GM18868 (cell line): ENCODE results near the gene THOC5.
"Not testable (repeated sequence)": the region's sequence is repeated elsewhere in the genome, so short reads cannot be mapped to it uniquely, and the experiment has no call there.

Experiments
- ATAC-seq: cut with Tn5 transposase; IDR thresholded peaks from one replicate; pipeline ENCODE4 v1.9.1; 2021; ENCODE audit warnings: mild to moderate bottlenecking, moderate library complexity; ENCODE audit not compliant: unreplicated experiment

THOC5 gene

DNA sequence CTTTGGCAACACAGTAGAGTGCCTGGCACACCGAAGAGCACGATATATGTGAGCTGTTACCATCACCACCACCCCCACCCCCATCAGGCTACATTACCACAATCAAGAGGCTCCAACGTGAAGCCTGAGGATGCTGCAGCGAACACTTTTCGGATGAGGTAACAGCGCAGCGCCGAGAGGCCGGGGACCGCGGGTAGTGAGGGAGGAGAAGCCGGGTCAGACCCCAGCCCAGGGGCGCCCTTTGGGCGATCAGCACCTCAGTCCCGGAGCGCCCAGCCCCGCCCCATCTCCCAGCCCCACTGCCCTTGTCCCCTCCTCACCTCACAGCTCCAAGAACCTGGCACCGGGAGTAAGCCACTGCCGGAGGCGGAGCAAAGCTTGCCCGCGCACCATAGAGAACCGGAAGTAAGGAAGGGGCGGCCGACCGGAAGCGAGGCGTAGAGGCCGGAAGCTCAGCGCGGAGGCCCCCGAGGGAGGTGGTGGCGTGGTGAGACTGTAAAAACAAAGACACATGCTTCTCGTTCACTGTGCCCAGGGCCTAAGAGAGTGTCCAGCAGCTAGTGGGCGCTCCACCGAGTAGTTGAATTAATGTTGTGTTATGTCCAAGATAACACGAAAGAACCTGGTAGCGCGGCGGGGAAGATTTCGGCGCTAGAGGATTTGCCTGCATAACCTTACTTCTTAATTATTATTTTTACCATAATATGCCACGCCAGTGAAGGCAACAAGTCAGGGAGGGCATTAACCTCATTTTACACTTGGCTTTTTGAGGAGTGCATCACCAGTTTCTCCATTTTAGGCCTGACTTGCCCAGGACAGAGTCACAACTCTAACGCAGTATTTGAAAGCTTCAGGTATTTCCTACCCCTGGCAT lies at the start of gene THOC5:
THOC5 (minus strand) TSS at position 407 of the 874 bp plus-strand sequence. CDS start 4,610 bp downstream, outside the sequence.
- peak; percentile 97 for ATAC-seq

DNA sequence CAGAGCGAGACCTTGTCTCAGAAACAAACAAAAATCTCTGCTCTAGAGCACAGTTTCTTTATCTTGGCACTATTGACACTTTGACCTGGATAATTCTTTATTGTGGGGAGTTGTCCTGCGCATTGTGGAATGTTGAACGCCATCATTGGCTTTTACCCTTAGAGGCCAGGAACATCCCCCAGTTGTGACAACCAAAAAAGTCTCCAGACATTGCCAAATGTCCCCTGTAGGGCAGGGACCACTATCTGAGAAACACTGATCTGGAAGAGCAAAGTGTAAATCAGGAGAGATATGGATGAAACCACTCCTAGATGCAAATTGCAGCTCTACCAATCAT lies 45.1 kb upstream of the THOC5 start:
- no peak for ATAC-seq

DNA sequence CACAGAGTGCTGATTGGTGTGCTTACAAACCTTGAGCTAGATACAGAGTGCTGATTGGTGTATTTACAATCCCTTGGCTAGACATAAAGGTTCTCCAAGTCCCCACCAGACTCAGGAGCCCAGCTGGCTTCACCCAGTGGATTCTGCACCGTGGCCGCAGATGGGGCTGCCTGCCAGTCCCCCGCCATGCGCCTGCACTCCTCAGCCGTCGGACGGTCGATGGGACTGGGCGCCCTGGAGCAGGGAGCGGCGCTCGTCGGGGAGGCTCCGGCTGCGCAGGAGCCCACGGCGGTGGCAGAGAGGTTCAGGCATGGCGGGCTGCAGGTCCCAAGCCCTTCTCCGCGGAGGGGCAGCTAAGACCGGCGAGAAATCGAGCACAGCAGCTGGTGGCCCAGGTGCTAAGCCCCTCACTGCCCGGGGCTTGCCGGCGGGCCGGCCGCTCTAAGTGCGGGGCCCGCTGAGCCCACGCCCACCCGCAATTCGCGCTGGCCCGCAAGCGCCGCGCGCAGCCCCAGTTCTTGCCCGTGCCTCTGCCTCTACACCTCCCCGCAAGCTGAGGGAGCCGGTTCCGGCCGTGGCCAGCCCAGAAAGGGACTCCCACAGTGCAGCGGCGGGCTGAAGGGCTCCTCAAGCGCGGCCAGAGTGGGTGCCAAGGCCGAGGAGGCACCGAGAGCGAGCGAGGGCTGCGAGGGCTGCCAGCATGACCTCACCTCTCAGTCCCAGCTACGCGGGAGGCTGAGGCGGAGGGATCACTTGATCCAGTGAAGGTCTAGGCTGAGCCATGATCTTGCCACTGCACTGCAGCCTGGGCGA lies 44.5 kb upstream of the THOC5 start:
- ATAC-seq: not testable (repeated sequence)

DNA sequence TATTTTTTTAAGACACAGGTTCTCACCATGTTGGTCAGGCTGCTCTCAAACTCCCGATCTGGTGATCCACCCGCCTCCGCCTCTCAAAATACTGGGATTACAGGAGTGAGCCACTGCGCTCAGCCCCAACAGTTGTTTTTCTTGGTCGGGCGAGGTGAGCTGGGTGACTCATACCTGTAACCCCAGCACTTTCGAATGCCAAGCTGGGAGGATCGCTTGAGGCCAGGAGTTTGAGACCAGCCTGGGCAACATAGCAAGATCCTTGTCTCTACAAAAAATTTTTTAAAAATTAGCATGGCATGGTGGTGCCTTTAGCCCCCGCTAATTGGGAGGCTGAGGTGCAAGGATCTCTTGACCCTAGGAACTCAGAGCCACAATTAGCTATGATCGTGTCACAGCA lies 42.9 kb upstream of the THOC5 start:
- no peak for ATAC-seq

DNA sequence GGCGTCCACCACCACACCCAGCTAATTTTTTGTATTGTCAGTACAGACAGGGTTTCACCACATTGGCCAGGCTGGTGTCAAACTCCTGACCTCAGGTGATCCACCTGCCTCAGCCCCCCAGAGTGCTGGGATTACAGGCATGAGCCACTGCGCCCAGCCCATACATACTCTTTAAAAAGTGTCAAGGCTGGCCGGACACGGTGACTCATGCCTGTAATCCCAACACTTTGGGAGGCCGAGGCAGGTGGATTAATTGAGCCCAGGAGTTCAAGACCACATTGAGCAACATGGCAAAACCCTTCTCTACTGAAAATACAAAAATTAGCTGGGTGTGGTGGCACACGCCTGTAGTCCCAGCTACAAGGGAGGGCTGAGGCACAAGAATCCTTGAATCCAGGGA lies 40.9 kb upstream of the THOC5 start:
- ATAC-seq: not testable (repeated sequence)

DNA sequence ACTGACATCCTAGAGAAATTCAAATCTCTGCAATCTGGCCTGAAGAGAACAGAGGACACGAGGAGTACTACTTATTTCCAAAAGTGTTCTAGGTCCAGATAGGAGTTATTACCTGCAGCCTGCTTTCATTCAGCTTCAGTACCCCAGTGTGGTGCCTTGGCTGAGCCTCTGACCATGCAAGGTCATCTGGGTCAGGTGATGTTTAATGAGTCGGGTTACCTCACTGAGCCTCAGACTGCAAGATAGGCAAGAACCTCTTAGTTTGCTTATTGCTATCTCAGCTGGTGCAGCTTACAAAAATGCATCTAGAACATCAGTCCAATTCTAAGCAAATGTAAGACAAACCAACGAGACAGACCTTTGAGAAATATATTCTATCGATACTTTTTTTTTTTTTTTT lies 40.4 kb upstream of the THOC5 start:
- ATAC-seq: no peak

DNA sequence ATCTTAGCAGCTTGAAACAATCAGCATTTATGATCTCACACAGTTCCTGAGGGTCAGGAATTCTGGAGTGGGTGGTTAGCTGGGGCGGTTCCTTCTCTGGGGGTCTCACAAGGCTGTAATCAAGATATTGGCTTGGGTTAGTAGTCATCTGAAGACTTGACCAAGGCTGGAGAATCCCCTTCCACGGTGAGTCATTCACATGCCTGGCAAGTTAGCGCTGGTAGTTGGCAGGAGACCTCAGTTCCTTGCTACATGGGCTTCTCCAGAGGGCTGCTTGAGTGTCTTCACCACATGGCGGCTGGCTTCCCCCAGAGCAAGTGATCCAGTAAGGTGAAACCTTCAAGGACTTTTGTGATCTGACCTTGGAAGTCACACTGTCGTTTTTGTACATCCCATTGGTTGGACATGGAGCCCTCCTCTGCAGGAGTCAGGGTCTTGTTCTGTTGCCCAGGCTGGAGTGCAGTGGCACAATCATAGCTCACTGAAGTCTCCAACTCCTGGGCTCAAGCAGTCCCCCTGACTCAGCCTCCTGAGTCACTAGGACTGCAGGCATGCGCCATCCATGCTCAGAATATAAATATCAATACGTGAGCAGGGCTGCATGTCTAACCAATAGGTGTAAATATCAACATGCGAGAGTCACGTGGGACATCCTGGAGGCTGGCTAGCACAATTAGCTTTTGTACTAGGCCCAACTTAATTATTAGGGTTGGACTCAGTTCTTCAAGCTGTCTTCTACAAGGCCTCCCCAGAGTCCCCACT lies 34.6 kb upstream of the THOC5 start:
- ATAC-seq: no peak

DNA sequence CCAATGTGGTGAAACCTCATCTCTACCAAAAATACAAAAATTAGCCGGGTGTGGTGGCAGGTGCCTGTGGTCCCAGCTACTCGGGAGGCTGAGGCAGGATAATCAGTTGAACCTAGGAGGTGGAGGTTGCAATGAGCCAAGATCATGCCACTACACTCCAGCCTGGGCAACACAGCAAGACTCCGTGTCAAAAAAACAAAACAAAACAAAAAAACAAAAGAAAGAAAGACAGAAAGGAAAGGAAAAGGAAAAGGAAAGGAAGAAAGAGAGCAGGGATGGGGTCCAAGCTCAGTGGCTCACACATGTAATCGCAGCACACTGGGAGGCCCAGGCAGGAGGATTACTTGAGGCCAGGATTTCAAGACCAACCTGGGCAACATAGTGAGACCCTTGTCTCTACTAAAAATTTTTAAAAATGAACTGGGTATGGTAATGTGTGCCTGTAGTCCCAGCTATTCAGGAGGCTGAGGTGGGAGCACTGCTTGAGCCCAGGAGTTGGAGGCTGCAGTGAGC lies 32.7 kb upstream of the THOC5 start:
- ATAC-seq: not testable (repeated sequence)

DNA sequence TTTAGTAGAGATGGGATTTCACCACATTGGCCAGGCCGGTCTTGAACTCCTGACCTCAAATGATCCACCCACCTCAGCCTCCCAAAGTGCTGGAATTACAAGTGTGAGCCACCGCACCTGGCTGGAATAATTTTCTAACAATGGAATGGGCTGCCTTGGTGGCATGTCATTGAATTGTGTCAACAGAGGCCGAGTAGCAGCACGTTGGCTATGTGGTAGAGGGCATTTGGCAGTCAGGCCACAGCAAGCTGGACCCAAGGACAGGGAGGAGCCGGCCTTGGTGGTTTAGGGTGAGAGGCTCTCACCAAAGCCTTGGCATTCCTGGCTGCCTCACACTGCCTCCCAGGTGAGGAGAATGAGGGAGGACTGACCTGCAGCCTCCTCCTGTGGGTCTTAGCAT lies 31.4 kb upstream of the THOC5 start:
- no peak for ATAC-seq

DNA sequence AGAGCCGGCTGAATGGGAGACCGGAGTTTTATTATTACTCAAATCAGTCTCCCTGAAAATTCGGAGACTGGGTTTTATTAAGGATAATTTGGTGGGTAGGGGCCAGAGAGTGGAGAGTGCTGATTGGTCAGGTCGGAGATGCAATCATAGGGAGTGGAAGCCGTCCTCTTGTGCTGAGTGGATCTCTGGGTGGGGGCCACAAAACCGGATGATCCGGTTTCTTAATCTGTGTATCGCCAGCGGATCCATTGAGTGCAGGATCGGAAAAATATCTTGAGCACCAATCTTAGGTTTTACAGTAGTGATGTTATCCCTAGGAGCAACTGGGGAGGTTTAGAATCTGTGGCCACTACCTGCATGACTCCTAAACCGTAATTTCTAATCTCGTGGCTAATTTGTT lies 28.2 kb upstream of the THOC5 start:
- ATAC-seq: no peak

DNA sequence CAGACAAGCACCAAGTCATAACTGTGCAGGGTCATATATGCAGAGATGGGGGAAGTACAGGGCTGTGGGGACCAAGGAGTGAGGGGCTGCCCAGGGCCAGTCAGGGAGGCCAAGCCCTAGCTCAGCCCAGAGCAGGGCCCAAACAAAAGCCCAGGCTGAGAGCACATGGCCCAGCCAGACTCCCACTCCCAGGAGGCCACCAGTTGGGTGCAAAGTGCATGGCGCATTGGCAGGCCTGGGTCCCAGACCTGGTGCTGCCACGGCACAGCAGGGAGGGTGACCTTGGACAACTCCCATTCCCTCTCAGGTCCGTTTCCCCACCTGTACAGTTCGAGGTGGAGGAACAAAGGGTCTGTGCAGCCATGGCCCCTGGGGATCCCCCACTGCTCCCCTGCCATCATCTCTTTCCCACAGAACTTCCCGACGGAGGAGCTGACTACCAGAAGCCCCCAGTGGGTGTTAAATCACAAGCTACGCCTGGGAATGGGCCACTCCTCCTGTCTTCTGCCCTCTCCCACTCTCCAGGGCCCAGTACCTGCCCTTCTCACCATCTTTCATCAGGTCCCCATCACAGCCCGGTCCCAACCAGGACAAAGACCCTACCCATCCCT lies 26.7 kb upstream of the THOC5 start:
- no peak for ATAC-seq

DNA sequence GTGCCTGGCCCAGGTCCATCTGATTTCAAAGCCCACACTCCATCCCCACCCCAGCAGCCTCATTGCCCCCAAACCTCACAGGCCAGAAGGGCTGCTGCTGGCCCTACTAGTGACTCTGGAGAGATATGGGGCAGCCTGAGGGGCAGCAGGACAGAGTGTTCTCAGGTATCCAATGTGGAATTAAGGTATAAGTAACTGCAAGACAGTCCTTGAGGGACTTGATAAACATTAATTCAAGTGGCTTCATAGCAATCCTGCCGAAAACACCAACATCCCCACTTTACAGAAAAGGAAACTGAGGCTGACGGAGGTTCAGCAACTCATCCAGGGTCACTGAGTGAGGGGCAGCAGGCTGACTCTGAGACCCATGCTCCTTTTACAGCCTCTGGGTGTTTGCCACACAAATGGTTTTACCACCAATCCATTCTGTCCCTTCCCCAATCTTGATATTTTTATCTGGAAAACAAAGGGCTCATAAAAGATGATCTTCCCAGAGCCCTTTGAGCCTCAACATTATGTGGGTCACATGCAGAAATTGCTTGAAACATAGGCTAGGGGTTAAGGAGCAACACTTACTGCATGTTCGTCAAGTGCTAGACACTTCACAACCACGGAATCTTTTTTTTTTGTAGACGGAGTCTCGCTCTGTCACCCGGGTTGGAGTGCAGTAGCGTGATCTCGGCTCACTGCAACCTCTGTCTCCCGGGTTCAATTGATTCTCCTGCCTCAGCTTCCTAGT lies 25.1 kb upstream of the THOC5 start:
- no peak for ATAC-seq

DNA sequence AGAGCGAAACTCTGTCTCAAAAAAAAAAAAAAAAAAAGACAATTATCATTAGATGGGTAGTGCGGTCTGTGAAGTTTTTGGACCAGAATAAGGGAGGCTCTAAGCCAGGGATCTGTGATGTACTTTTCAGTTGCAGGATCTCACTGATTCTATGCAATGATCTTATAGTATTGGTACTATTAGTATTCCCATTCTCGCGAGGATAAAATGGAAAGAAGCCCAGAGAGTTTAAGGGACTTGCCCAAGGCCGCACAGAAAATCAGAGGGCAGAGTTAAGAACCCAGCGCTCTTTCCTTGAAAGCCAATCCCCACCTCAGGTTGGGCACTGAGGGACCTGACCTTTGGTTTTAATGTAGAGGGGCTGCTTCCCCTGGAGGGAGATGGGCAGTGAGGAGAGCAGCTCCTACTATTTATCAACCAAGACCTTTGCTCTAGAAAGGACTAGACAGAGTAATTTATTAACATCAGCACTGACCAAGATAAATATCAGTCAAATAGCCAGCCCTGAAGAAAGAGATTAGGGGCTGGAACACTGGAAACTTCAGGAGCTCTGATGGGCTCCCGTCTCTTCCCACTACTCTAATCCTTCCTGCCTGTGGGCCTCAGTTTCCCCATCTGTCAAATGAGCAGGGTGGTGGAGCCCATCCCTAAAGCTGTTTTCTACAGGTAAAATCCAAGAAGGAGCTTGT lies 21.3 kb upstream of the THOC5 start:
- no peak for ATAC-seq

DNA sequence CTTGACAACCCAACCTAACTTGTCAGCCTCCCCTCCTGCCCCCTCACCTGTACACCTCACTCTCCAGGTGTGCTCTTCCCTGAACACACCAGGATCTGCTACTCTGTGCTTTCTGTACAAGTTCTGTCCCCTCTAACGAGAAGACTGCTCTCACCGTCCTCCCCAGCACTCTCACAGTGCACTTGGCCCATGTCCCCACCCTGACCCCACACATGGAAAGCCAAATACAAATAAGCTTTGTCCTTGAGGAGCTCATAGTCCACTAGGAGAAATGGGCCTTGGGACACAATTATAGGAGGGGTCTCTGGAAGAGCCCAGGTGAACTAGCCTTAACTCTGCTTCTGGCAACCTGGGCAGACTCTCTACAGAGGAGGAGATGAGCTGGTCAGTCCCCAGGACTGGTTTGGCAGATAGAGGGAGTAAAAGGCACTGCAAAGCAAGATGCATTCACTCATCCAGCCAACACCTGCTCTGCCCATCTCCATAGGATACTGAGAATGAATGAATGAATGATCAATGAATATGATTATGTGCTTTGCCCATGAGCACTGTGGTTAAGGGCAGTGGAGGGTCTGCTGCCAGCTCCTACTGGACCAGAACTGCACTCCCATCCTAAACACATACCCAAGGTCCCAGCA lies 17.5 kb upstream of the THOC5 start:
- no peak for ATAC-seq

DNA sequence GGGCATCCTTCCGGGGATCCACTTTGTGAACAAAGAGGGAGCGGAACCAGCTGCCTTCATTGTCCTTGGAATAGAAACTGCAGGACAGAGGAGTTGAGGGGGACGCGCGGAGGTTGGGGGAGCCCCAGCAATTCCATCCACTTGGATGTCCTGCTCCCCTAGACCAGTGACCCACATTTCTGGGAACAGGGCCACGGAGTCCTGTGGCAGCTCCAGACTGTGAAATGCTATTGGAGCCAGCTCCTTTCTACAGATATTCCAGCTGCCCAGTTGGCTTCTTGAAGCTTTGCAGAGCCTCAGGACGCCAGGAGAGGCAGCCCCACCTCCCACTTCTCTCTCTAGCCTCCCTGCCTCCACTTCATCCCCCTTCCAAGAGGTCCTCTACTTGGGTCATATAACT lies 16.9 kb upstream of the THOC5 start:
- ATAC-seq: no peak

DNA sequence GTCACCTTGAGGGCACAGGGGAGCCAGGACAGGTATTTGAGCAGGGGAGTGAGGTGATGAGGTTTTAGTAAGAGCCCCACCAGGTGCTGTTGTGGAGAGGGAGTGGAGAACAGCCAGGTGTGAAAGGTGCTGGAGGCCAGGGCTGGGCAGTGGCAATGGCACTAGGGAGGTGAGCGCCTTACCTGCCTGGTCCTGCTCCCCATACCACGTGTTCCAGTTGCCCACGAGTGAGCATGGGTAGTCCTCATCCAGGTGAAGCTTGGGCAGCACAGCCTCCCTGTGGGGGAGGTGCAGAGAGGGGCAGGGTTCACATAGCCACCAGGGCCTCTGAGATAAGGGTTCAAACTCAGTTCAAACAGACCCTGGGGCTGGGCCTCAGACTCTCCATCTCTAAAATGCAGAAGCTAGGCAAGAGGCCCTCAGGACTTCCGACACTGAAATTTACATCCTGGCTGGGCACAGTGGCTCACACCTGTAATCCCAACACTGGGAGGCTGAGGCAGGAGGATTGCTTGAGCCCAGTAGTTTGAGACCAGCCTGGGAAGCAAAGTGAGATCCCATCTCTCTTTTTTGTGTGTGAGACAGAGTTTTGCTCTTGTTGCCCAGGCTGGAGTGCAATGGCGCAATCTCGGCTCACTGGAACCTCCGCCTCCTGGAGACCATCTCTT lies 15.6 kb upstream of the THOC5 start:
- no peak for ATAC-seq

DNA sequence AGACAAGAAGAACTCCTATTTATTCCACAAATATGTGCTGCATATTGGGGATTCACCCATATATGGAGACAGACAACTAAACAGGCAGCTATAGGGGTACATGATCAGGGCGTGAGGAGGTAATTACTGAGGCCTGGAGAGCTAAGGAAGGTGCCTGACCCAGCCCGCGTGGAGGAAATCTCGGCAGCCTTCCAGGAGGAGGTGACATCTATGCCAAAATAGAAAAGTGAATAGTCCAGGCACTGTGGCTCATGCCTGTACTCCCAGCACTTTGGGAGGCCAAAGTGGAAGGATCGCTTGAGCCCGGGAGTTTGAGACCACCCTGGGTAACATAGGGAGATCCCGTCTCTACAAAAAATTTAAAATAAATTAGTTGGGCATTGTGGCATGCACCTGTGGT lies 13.8 kb upstream of the THOC5 start:
- ATAC-seq: no peak

DNA sequence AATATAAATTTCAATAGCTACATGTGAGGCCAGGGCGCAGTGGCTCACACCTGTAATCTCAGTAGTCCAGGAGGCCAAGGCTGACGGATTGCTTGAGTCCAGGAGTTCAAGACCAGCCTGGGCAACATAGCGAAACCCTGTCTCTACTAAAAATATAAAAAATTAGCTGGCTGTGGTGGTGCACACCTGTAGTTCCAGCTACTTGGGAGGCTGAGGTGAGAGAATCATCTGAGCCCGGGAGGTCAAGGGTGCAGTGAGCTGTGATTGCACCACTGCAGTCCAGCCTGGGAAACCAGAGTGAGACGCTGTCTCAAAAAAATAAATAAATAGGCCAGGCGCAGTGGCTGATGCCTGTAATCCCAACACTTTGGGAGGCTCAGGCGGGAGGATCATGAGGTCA lies 13.0 kb upstream of the THOC5 start:
- not testable (repeated sequence) for ATAC-seq
